HL-60 (cell line): ENCODE data around the gene RNF130.

Experiments
- CTCF ChIP-seq: IDR thresholded peaks from one replicate; pipeline ENCODE4 v1.5.1; 2011; ENCODE audit warnings: low read length, control low read depth, inconsistent platforms; ENCODE audit not compliant: insufficient read depth
- POLR2AphosphoS5 ChIP-seq: IDR thresholded peaks from 2 replicates; pipeline ENCODE4 v1.6.1; 2012; ENCODE audit warnings: low read depth
- REST ChIP-seq: IDR thresholded peaks from 2 replicates; pipeline ENCODE4 v1.6.1; 2012; ENCODE audit warnings: low read depth; ENCODE audit not compliant: insufficient replicate concordance
- SPI1 ChIP-seq: IDR thresholded peaks from 2 replicates; pipeline ENCODE4 v1.6.1; 2012; ENCODE audit warnings: low read depth, mild to moderate bottlenecking, borderline replicate concordance

GRCh38 chr5:180098991-180099732, 27.6 kb upstream of the RNF130 start:
- TF ChIP-seq CTCF, result no peak
- no peak for TF ChIP-seq POLR2AphosphoS5
- no peak for TF ChIP-seq REST
- TF ChIP-seq SPI1, result no peak
